ENCODE results near the gene ABCF2. TPM values are rescaled to one million over a fixed set of nuclear protein-coding genes. Genes with fewer than 3 reads are reported as not detected.

The ABCF2 gene
- total and polyA plus RNA-seq, 2 of the 4 experiments (the other 2 are of a cell fraction): 46.2 to 103 TPM

DNA sequence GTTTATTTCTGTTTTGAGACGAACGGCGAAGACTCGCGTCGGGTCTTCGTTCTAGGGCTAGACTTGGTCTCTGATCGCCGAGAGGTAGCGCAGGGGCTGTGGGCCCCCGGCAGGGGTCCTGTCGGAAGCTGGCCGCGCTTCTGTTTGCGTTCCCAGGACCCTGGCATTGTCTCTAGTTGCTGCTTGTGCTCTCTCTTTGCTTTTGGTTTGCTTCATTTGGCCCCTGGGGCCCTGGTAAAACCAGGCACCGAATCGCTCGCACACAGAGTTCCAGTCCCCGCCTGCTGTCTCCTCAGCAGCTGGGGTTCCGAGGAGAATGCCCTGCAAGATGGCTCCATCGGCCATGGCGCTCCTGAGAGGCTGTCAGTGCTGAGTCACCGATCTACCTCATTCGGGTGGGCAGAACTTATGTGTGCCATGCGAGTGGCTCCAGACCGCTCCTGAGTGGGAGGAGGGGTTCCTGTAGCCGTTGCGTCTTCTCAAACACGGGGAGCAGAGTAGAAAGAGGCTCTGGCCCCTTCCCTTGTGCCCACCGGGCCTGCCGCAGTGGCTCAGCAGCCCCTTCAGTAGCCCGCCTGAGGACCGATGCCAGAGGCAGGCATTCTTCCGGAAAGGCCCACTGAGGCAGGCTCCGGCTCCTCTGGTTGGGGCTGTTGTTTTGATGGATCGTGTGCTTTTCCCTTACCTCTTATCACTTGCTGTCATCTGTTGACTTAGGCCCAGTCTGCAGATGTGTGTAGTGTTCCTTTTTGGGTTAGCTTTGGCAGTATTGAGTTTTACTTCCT is 6.1 kb upstream of the ABCF2 start:
- WGBS, 2 experiments (ENCODE audit: extremely low coverage in 2 of 2, insufficient read length in 1 of 2): 3% methylated on average over 22 of the region's 36 CpGs; no CpG with 5 or more reads in 1 of the 2 experiments
- H2AFZ ChIP-seq (replicated peaks; ENCODE audit: low read length, poor library complexity): peak overlapping the region; percentile 99
- no peaks in the 10 kb centered on the region for H3K9me3 ChIP-seq (ENCODE audit: control insufficient read depth, insufficient read depth, low read length)
- peaks cover 0 to 55% of the 10 kb centered on the region in 2 experiments; a peak in 2 of 4 replicates for H3K79me1 ChIP-seq (ENCODE audit: low read depth in 1 of 2, low read length in 2 of 2)
- TF ChIP-seq USF2 (IDR thresholded peaks at IDR 0.05; ENCODE audit: low read depth, low read length) (no peak), RFX5 (IDR thresholded peaks at IDR 0.05; ENCODE audit: low read depth, low read length) (no peak), RAD21 (IDR thresholded peaks at IDR 0.05; ENCODE audit: low read length) (no peak), MAZ (IDR thresholded peaks at IDR 0.05; ENCODE audit: borderline replicate concordance, low read depth, low read length) (peak; percentile 30; the same call in 1 of the 2 replicates), MAFK (IDR thresholded peaks at IDR 0.05; ENCODE audit: low read depth, low read length) (peak; percentile 52), FOS (IDR thresholded peaks at IDR 0.05; ENCODE audit: low read depth, low read length) (peak; percentile 62), MXI1 (IDR thresholded peaks at IDR 0.05; ENCODE audit: borderline replicate concordance, low read depth, low read length) (peak; percentile 87; the same call in 1 of the 2 replicates), CTCF (conservative IDR thresholded peaks at IDR 0.05; ENCODE audit: low read depth, low read length) (no peak), NFE2L2 (IDR thresholded peaks at IDR 0.05; ENCODE audit: low read depth, low read length) (peak; percentile 82), BHLHE40 (IDR thresholded peaks at IDR 0.05; ENCODE audit: low read depth, low read length) (no peak), POLR2A (IDR thresholded peaks at IDR 0.05; ENCODE audit: low read depth, low read length) (peak; percentile 91)
- TF ChIP-seq, protein P1, sequence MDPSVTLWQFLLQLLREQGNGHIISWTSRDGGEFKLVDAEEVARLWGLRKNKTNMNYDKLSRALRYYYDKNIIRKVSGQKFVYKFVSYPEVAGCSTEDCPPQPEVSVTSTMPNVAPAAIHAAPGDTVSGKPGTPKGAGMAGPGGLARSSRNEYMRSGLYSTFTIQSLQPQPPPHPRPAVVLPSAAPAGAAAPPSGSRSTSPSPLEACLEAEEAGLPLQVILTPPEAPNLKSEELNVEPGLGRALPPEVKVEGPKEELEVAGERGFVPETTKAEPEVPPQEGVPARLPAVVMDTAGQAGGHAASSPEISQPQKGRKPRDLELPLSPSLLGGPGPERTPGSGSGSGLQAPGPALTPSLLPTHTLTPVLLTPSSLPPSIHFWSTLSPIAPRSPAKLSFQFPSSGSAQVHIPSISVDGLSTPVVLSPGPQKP (IDR thresholded peaks at IDR 0.05; ENCODE audit: borderline replicate concordance, low read depth, low read length): no peak
- H4K91ac ChIP-seq (ENCODE audit: insufficient read depth, low read depth, low read length): peak overlapping the region; percentile 89
- H2BK15ac ChIP-seq (ENCODE audit: low read depth, low read length): no peak overlapping the region
- peaks cover 54% of the 10 kb centered on the region for H4K20me1 ChIP-seq (ENCODE audit: insufficient read depth, low read length)
- H3K4ac ChIP-seq (ENCODE audit: low read depth, low read length): peak overlapping the region; percentile 95
- peak; percentile 77 for ATAC-seq (ENCODE audit: low read depth)
- peak overlapping the region; percentile 79 to 84 for H4K8ac ChIP-seq (ENCODE audit: low read depth in 2 of 2, low read length in 2 of 2)
- dilution Hi-C loops (cut with HindIII; ENCODE audit: low sequenced_read_pairs, unreplicated experiment) (no loop called here), in situ Hi-C loops (cut with MboI; ENCODE audit: low sequenced_read_pairs) (no loop called here), intact Hi-C loops (cut with micrococcal nuclease) (no loop called here)
- H3K23ac ChIP-seq (ENCODE audit: low read depth, low read length): peak overlapping the region; percentile 72
- H3K18ac ChIP-seq (ENCODE audit: low read depth, low read length): peak overlapping the region; percentile 0; the same call in 1 of the 2 replicates
- peaks cover 34% of the 10 kb centered on the region for H3K36me3 ChIP-seq (ENCODE audit: control insufficient read depth, insufficient read depth, low read length)
- peak overlapping the region; percentile 100 for H2AK9ac ChIP-seq (replicated peaks; ENCODE audit: low read depth, low read length, poor library complexity)
- no TSS peak for BruUV-seq (replicated peaks)
- no peaks in the 10 kb centered on the region for H3K27me3 ChIP-seq (ENCODE audit: control insufficient read depth, insufficient read depth, low read length)
- peak; percentile 89 for DNase-seq
- peak overlapping the region; percentile 26; the same call in 1 of the 2 replicates for H2BK120ac ChIP-seq (ENCODE audit: low read depth, low read length)
- H4K5ac ChIP-seq (ENCODE audit: low read depth, low read length): peak overlapping the region; percentile 43
- H3K56ac ChIP-seq (ENCODE audit: extremely low read depth, insufficient read depth, low read length): peak overlapping the region; percentile 89
- H3K14ac ChIP-seq (replicated peaks; ENCODE audit: low read depth, low read length): peak overlapping the region; percentile 82
- ChIA-PET CTCF (interaction anchor here (1.0 to 1.5 kb wide), 2 partner anchors 11 kb away, joined by 5 to 6 read pairs; no protein-coding TSS in a partner anchor), POLR2A (ENCODE audit: unreplicated experiment) (interaction anchor here (0.6 kb wide), 2 partner anchors 11 to 19 kb away, joined by 4 read pairs; no protein-coding TSS in a partner anchor)
- H3K9me1 ChIP-seq (ENCODE audit: insufficient read depth, low read length): peaks cover 4% of the 10 kb centered on the region; the same call in 1 of the 2 replicates
- peak overlapping the region; percentile 76 for H3K4me3 ChIP-seq (ENCODE audit: insufficient read depth, low read depth, low read length)
- no peak overlapping the region for H2BK20ac ChIP-seq (ENCODE audit: low read depth, low read length)
- peak overlapping the region; percentile 91 for H2AK5ac ChIP-seq (ENCODE audit: low read depth, low read length)
- H3K4me2 ChIP-seq (ENCODE audit: low read depth, low read length): peak overlapping the region; percentile 69
- peak overlapping the region; percentile 84 for H3K27ac ChIP-seq (ENCODE audit: insufficient read depth, low read length)
- peak overlapping the region; percentile 85 for H3K9ac ChIP-seq (ENCODE audit: low read depth, low read length)
- peaks cover 12% of the 10 kb centered on the region for H3K4me1 ChIP-seq (ENCODE audit: control insufficient read depth, insufficient read depth, low read length)
- H2BK5ac ChIP-seq (ENCODE audit: low read depth, low read length, poor library complexity, severe bottlenecking): peak overlapping the region; percentile 64

All from IMR-90 (cell line).